ENCODE results near the gene ACR.
"Not testable (repeated sequence)": the region's sequence is repeated elsewhere in the genome, so short reads cannot be mapped to it uniquely, and the experiment has no call there.

Gene ACR

GRCh38 chr22:50734343-50734771 is 3.6 kb upstream of the ACR start:
- no peak for FAIRE-seq

- FAIRE-seq, result no peak
Measured at GRCh38 chr22:50734986-50735738, 2.8 kb upstream of the ACR start.

- FAIRE-seq, result no peak
Measured at GRCh38 chr22:50735739-50736030, 2.3 kb upstream of the ACR start.

GRCh38 chr22:50738649-50739227 is 734 bp downstream of the ACR start:
- FAIRE-seq, result no peak

- no peak for FAIRE-seq
Measured at GRCh38 chr22:50739279-50739691, 1.3 kb downstream of the ACR start.

- FAIRE-seq, result no peak
Measured at GRCh38 chr22:50739894-50740293, 1.9 kb downstream of the ACR start.

GRCh38 chr22:50740714-50741113 is 2.7 kb downstream of the ACR start:
- FAIRE-seq, result not testable (repeated sequence)

GRCh38 chr22:50744424-50744823 is 6.4 kb downstream of the ACR start:
- not testable (repeated sequence) for FAIRE-seq

GRCh38 chr22:50747521-50747920 is 9.5 kb downstream of the ACR start:
- not testable (repeated sequence) for FAIRE-seq

GRCh38 chr22:50748630-50749029 is 10.6 kb downstream of the ACR start:
- FAIRE-seq, result not testable (repeated sequence)

GRCh38 chr22:50749302-50750074 is 11.5 kb downstream of the ACR start:
- not testable (repeated sequence) for FAIRE-seq

GRCh38 chr22:50755251-50755650 is 17.2 kb downstream of the ACR start:
- not testable (repeated sequence) for FAIRE-seq

GRCh38 chr22:50756406-50756805 is 18.4 kb downstream of the ACR start:
- FAIRE-seq, result not testable (repeated sequence)

GRCh38 chr22:50756949-50757491 is 19.0 kb downstream of the ACR start:
- not testable (repeated sequence) for FAIRE-seq

- FAIRE-seq, result peak; percentile 56
Measured at GRCh38 chr22:50759597-50760341, 21.8 kb downstream of the ACR start.

GRCh38 chr22:50761829-50762228 is 23.8 kb downstream of the ACR start:
- FAIRE-seq, result not testable (repeated sequence)

- FAIRE-seq, result not testable (repeated sequence)
Measured at GRCh38 chr22:50764288-50764687, 26.3 kb downstream of the ACR start.

- FAIRE-seq, result peak; percentile 11
Measured at GRCh38 chr22:50775132-50775531, 37.1 kb downstream of the ACR start.

GRCh38 chr22:50777631-50778030 is 39.6 kb downstream of the ACR start:
- FAIRE-seq, result not testable (repeated sequence)

GRCh38 chr22:50780244-50780643 is 42.2 kb downstream of the ACR start:
- not testable (repeated sequence) for FAIRE-seq

- FAIRE-seq, result not testable (repeated sequence)
Measured at GRCh38 chr22:50782253-50782652, 44.2 kb downstream of the ACR start.

- not testable (repeated sequence) for FAIRE-seq
Measured at GRCh38 chr22:50783033-50783879, 45.3 kb downstream of the ACR start, which contains the start of gene RABL2B. RABL2B (minus strand) TSS chr22:50783636; CDS start chr22:50782294, 1,342 bp downstream.

Measured in TTC549 (cell line).